GM12878 (cell line): ENCODE measurements around the gene CNN1. TPM values are rescaled to one million over a fixed set of nuclear protein-coding genes. Genes with fewer than 3 reads are reported as not detected.
A peak's percentile ranks its signal among the peaks of the same experiment; 100 is the strongest.

ENCODE experiments used
- EGR1 ChIP-seq, 2 experiments: IDR thresholded peaks; 1 replicate in 1 of 2; 2 replicates in 1 of 2; pipeline ENCODE4 v1.6.1; 2011 to 2012; ENCODE audit warnings: low read depth in 2 of 2, low read length in 2 of 2, borderline replicate concordance in 1 of 2, mild to moderate bottlenecking in 1 of 2, moderate library complexity in 1 of 2
- GATAD2B ChIP-seq: fragments of 450-650 bp; conservative IDR thresholded peaks from 2 replicates; pipeline ENCODE4 v1.6.1; 2017; ENCODE audit warnings: low read depth, mild to moderate bottlenecking, moderate library complexity
- MEF2B ChIP-seq: fragments of 450-650 bp; IDR thresholded peaks from 2 replicates; pipeline ENCODE4 v1.6.1; 2018; ENCODE audit warnings: mild to moderate bottlenecking, moderate library complexity; ENCODE audit not compliant: partially characterized antibody, poor library complexity, severe bottlenecking
- MTA3 ChIP-seq: IDR thresholded peaks from 2 replicates; pipeline ENCODE4 v1.6.1; 2012; ENCODE audit warnings: low read length, inconsistent platforms, borderline replicate concordance
- NFYA ChIP-seq: IDR thresholded peaks from 2 replicates; pipeline ENCODE4 v1.6.1; 2011; ENCODE audit warnings: low read depth, mild to moderate bottlenecking, low read length, improper control_type of control experiment, borderline replicate concordance
- NKRF ChIP-seq: fragments of 450-650 bp; conservative IDR thresholded peaks from 2 replicates; pipeline ENCODE4 v1.6.1; 2017; ENCODE audit warnings: mild to moderate bottlenecking, moderate library complexity
- RB1 ChIP-seq: fragments of 450-650 bp; formaldehyde crosslinking; IDR thresholded peaks from 2 replicates; pipeline ENCODE4 v1.6.1; 2017; ENCODE audit warnings: mild to moderate bottlenecking, borderline replicate concordance
- RUNX3 ChIP-seq: IDR thresholded peaks from 2 replicates; pipeline ENCODE4 v1.6.1; 2012; ENCODE audit warnings: low read length, inconsistent platforms
- SPI1 ChIP-seq: IDR thresholded peaks from 2 replicates; pipeline ENCODE4 v1.6.1; 2011; ENCODE audit warnings: low read depth, mild to moderate bottlenecking, low read length, moderate library complexity, borderline replicate concordance; ENCODE audit not compliant: insufficient read depth
- SREBF1 ChIP-seq: IDR thresholded peaks from 2 replicates; pipeline ENCODE4 v1.6.1; 2012; ENCODE audit warnings: mild to moderate bottlenecking, low read length
- TAF1 ChIP-seq: IDR thresholded peaks from 2 replicates; pipeline ENCODE4 v1.6.1; 2011; ENCODE audit warnings: mild to moderate bottlenecking, low read depth, low read length, borderline replicate concordance
- TBL1XR1 ChIP-seq: IDR thresholded peaks from 2 replicates; pipeline ENCODE4 v1.6.1; 2012; ENCODE audit warnings: low read depth, low read length, improper control_type of control experiment
- WRNIP1 ChIP-seq: IDR thresholded peaks from 2 replicates; pipeline ENCODE4 v1.6.1; 2011; ENCODE audit warnings: low read depth, low read length, improper control_type of control experiment, borderline replicate concordance
- YBX1 ChIP-seq: fragments of 450-650 bp; IDR thresholded peaks from 2 replicates; pipeline ENCODE4 v1.6.1; 2016; ENCODE audit warnings: antibody characterized with exemption
- YY1 ChIP-seq: IDR thresholded peaks from 2 replicates; pipeline ENCODE4 v1.6.1; 2011; ENCODE audit warnings: low read depth, mild to moderate bottlenecking, low read length
- polyA plus RNA-seq, 11 experiments: library from polyadenylated mRNA; depleted of rRNA in 4 of 11; unstranded in 6 of 11; stranded (reverse) in 5 of 11; fragments of >200 nt; fragmentation: Nextera tagmentation in 4 of 11; fragmentation: Illumina TruSeq in 1 of 11; extraction: Ambion mirVana in 4 of 11; extraction: Trizol in 1 of 11; gene quantifications; 1 replicate in 1 of 11; 2 replicates in 10 of 11; pipeline versions ENCODE4 v1.2.1 to v1.2.3, GENCODE V29; 2011 to 2016; ENCODE audit warnings: inconsistent platforms in 2 of 11, missing spikeins in 2 of 11, low read depth in 1 of 11
- total RNA-seq, 4 experiments: library from RNA; depleted of rRNA in 3 of 4; stranded (reverse); fragments of >200 nt in 3 of 4; fragmentation: Illumina TruSeq in 1 of 4; extraction: Trizol in 1 of 4; gene quantifications; 2 replicates each; pipeline versions ENCODE4 v1.2.1 to v1.2.3, GENCODE V29; 2013 to 2021
- TF ChIP-seq, protein P1 (sequence below): fragments of 450-650 bp; formaldehyde crosslinking; IDR thresholded peaks from 2 replicates; pipeline ENCODE4 v1.4.0; 2022; ENCODE audit warnings: mild to moderate bottlenecking, moderate library complexity
- TF ChIP-seq, protein P2 (sequence below): fragments of 450-650 bp; IDR thresholded peaks from 2 replicates; pipeline ENCODE4 v1.6.1; 2016; ENCODE audit warnings: mild to moderate bottlenecking, moderate library complexity, borderline replicate concordance
- TF ChIP-seq, protein P3 (sequence below): fragments of 450-650 bp; IDR thresholded peaks from 2 replicates; pipeline ENCODE4 v1.6.1; 2017; ENCODE audit warnings: borderline replicate concordance

The CNN1 gene
- total and polyA plus RNA-seq, 10 of the 15 experiments (the other 5 are each of a cell fraction or from before 2014, with no cell fraction given) = 0.03 to 0.58 (median 0.22) TPM; not detected in 1

DNA sequence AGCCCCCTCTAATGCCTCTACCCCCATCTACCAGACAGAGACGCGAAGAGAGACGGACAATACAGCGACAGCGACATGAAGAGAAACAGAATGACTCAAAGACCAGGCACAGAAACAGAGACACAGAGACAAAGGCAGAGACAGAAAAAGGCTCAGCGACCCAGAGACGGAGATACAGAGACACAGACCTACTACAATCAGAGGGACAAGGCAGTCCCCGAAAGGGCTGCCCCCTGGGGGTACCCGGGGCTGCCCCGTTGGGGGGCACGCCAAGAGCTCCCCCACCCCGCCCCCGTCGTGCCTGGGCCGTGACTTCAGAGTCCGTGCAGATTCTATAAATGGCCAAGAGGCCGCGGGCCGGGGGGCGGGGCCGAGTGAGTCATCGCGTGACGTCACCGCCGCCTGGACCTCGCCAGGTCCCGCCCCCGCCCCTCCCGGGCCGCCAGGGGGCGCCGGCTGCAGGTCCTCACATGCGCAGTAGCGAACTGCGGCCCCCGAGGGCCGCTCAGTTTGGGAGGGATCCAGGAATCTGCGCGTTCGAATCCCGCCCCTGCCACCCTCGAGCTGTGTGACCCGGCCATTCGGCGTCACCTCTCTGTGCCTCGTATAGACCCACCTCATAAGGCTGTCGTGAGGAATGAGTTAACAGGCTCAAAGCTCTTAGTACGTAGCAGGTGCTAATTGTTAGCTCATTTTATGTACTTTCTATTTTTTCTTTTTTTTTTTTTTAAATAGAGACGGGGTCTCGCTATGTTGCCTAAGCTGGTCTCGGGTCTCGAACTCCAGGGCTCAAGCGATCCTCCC, 2.7 kb upstream of the CNN1 start (continued):
- TF ChIP-seq, protein P1, sequence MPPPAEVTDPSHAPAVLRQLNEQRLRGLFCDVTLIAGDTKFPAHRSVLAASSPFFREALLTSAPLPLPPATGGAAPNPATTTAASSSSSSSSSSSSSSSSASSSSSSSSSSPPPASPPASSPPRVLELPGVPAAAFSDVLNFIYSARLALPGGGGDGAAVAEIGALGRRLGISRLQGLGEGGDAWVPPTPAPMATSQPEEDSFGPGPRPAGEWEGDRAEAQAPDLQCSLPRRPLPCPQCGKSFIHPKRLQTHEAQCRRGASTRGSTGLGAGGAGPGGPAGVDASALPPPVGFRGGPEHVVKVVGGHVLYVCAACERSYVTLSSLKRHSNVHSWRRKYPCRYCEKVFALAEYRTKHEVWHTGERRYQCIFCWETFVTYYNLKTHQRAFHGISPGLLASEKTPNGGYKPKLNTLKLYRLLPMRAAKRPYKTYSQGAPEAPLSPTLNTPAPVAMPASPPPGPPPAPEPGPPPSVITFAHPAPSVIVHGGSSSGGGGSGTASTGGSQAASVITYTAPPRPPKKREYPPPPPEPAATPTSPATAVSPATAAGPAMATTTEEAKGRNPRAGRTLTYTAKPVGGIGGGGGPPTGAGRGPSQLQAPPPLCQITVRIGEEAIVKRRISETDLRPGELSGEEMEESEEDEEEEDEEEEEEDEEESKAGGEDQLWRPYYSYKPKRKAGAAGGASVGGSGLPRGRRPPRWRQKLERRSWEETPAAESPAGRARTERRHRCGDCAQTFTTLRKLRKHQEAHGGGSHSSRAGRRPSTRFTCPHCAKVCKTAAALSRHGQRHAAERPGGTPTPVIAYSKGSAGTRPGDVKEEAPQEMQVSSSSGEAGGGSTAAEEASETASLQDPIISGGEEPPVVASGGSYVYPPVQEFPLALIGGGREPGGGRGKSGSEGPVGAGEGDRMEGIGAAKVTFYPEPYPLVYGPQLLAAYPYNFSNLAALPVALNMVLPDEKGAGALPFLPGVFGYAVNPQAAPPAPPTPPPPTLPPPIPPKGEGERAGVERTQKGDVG (CRISPR knock-in tag) = no peak
- peak; percentile 71; the same call in 1 of the 2 replicates for TF ChIP-seq YY1
- TF ChIP-seq RB1 = peak; percentile 27; the same call in 1 of the 2 replicates
- TF ChIP-seq, protein P2, sequence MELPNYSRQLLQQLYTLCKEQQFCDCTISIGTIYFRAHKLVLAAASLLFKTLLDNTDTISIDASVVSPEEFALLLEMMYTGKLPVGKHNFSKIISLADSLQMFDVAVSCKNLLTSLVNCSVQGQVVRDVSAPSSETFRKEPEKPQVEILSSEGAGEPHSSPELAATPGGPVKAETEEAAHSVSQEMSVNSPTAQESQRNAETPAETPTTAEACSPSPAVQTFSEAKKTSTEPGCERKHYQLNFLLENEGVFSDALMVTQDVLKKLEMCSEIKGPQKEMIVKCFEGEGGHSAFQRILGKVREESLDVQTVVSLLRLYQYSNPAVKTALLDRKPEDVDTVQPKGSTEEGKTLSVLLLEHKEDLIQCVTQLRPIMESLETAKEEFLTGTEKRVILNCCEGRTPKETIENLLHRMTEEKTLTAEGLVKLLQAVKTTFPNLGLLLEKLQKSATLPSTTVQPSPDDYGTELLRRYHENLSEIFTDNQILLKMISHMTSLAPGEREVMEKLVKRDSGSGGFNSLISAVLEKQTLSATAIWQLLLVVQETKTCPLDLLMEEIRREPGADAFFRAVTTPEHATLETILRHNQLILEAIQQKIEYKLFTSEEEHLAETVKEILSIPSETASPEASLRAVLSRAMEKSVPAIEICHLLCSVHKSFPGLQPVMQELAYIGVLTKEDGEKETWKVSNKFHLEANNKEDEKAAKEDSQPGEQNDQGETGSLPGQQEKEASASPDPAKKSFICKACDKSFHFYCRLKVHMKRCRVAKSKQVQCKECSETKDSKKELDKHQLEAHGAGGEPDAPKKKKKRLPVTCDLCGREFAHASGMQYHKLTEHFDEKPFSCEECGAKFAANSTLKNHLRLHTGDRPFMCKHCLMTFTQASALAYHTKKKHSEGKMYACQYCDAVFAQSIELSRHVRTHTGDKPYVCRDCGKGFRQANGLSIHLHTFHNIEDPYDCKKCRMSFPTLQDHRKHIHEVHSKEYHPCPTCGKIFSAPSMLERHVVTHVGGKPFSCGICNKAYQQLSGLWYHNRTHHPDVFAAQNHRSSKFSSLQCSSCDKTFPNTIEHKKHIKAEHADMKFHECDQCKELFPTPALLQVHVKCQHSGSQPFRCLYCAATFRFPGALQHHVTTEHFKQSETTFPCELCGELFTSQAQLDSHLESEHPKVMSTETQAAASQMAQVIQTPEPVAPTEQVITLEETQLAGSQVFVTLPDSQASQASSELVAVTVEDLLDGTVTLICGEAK = no peak; the same call in 1 of the 2 replicates
- TF ChIP-seq YBX1 = no peak
- 0 out of 2 replicates have a peak, but pooled peaks have one; percentile 5 for TF ChIP-seq WRNIP1
- TF ChIP-seq, protein P3, sequence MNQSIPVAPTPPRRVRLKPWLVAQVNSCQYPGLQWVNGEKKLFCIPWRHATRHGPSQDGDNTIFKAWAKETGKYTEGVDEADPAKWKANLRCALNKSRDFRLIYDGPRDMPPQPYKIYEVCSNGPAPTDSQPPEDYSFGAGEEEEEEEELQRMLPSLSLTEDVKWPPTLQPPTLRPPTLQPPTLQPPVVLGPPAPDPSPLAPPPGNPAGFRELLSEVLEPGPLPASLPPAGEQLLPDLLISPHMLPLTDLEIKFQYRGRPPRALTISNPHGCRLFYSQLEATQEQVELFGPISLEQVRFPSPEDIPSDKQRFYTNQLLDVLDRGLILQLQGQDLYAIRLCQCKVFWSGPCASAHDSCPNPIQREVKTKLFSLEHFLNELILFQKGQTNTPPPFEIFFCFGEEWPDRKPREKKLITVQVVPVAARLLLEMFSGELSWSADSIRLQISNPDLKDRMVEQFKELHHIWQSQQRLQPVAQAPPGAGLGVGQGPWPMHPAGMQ = no peak
- TF ChIP-seq SREBF1 = no peak
- peak in 1 of 2 experiments; percentile 88; a peak in 2 of 3 replicates for TF ChIP-seq EGR1 (IDR thresholded peaks at IDR 0.05; ENCODE audit: borderline replicate concordance in 1 of 2, low read depth in 2 of 2, low read length in 2 of 2)
- no peak for TF ChIP-seq TAF1
- TF ChIP-seq MEF2B = peak; percentile 70
- TF ChIP-seq NFYA = no peak
- TF ChIP-seq MTA3 = no peak
- TF ChIP-seq TBL1XR1 = no peak
- peak; percentile 68; the same call in 1 of the 2 replicates for TF ChIP-seq NKRF
- no peak for TF ChIP-seq RUNX3
- 0 out of 2 replicates have a peak, but pooled peaks have one; percentile 55 for TF ChIP-seq GATAD2B
- TF ChIP-seq SPI1 = no peak
